Mammary epithelial cell (primary cell): Measurements from ENCODE around the gene GPR39.

Experiments
- EZH2 ChIP-seq: IDR thresholded peaks from 2 replicates; pipeline ENCODE4 v1.6.1; 2012; ENCODE audit warnings: low read length, inconsistent platforms, borderline replicate concordance
- TF ChIP-seq, protein P1 (sequence below), 2 donors: IDR thresholded peaks in 1 of 2; conservative IDR thresholded peaks in 1 of 2; 2 replicates each; pipeline ENCODE4 v1.5.1; 2011 to 2012; ENCODE audit warnings: inconsistent platforms in 2 of 2, low read length in 2 of 2, mild to moderate bottlenecking in 2 of 2, control low read depth in 1 of 2, low read depth in 1 of 2; ENCODE audit not compliant: insufficient read depth in 1 of 2; ENCODE audit errors: extremely low read depth in 1 of 2

DNA sequence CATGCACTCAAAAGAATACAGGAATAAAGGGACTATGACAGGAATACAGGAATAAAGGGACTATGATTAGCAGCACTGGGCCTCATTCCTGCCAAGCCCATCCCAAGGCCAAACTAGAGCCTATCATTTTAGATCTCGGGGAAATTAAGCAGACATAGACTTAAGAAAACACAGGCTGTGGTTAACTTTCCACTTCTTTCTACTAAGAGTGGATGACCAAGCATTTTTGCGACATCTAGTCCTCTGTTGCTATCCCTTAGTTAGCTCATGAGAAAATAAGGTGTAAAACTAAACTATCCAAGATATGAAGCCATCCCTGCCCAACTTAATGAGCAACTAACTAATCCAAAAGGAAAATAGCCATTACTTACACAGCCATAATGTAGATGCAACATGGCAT, 247.5 kb downstream of the GPR39 start:
- TF ChIP-seq, protein P1, sequence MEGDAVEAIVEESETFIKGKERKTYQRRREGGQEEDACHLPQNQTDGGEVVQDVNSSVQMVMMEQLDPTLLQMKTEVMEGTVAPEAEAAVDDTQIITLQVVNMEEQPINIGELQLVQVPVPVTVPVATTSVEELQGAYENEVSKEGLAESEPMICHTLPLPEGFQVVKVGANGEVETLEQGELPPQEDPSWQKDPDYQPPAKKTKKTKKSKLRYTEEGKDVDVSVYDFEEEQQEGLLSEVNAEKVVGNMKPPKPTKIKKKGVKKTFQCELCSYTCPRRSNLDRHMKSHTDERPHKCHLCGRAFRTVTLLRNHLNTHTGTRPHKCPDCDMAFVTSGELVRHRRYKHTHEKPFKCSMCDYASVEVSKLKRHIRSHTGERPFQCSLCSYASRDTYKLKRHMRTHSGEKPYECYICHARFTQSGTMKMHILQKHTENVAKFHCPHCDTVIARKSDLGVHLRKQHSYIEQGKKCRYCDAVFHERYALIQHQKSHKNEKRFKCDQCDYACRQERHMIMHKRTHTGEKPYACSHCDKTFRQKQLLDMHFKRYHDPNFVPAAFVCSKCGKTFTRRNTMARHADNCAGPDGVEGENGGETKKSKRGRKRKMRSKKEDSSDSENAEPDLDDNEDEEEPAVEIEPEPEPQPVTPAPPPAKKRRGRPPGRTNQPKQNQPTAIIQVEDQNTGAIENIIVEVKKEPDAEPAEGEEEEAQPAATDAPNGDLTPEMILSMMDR (conservative IDR thresholded peaks at IDR 0.05 in 1 of 2, IDR thresholded peaks at IDR 0.05 in 1 of 2; ENCODE audit: extremely low read depth in 1 of 2, insufficient read depth in 1 of 2, low read depth in 1 of 2, low read length in 2 of 2): no peak
- no peak for TF ChIP-seq EZH2
